VCaP (cell line): ENCODE data around the gene SLC49A3.

Source experiments
- H3K27ac ChIP-seq: fragments of 450-650 bp; 2 replicates; pipeline ENCODE4 v1.5.1; 2017
- TF ChIP-seq, protein P1 (sequence below): fragments of 450-650 bp; conservative IDR thresholded peaks from 2 replicates; pipeline ENCODE4 v1.5.1; 2017; ENCODE audit warnings: mild to moderate bottlenecking, moderate library complexity

Gene SLC49A3

DNA sequence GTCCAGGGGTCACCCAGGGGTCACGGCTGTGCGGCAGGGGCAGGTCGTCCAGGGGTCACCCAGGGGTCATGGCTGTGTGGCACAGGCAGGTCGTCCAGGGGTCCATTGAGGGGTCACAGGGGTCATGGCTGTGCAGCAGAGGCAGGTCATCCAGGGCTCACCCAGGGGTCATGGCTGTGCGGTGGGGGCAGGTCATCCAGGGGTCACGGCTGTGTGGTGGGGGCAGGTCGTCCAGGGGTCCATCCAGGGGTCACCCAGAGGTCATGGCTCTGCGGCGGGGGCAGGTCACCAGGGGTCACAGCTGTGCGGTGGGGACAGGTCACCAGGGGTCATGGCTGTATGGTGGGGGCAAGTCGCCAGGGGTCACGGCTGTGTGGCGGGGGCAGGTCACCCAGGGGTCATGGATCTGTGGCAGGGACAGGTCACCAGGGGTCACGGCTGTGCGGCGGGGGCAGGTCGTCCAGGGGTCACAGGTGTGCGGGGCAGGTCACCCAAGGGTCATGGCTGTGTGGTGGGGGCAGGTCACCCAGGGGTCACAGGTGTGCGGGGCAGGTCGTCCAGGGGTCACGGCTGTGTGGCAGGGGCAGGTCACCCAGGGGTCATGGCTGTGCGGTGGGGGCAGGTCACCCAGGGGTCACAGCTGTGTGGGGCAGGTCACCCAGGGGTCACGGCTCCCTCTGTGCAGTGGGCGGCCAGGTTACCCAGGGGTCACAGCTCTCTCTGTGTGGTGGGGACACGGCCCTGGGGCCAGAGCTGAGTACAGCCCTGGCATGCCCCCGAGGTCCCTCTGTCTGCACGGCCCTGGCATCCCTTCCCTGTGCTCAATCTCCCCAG, 30.9 kb downstream of the SLC49A3 start:
- TF ChIP-seq, protein P1, sequence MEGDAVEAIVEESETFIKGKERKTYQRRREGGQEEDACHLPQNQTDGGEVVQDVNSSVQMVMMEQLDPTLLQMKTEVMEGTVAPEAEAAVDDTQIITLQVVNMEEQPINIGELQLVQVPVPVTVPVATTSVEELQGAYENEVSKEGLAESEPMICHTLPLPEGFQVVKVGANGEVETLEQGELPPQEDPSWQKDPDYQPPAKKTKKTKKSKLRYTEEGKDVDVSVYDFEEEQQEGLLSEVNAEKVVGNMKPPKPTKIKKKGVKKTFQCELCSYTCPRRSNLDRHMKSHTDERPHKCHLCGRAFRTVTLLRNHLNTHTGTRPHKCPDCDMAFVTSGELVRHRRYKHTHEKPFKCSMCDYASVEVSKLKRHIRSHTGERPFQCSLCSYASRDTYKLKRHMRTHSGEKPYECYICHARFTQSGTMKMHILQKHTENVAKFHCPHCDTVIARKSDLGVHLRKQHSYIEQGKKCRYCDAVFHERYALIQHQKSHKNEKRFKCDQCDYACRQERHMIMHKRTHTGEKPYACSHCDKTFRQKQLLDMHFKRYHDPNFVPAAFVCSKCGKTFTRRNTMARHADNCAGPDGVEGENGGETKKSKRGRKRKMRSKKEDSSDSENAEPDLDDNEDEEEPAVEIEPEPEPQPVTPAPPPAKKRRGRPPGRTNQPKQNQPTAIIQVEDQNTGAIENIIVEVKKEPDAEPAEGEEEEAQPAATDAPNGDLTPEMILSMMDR = no peak

DNA sequence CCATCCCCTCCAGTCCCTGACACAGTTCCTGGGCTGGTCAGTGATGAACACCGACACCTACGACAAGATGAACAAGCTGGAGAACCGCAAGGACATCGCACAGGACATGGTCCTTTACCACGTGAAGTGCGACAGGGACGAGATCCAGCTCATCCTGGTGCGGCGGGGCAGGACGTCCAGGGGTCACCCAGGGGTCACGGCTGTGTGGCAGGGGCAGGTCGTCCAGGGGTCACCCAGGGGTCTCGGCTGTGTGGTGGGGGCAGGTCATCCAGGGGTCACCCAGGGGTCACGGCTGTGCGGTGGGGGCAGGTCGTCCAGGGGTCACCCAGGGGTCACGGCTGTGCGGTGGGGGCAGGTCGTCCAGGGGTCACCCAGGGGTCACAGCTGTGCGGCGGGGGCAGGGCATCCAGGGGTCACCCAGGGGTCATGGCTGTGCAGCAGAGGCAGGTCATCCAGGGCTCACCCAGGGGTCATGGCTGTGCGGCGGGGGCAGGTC, 31.6 kb downstream of the SLC49A3 start:
- no peak overlapping the region for H3K27ac ChIP-seq
- TF ChIP-seq, protein P1 = no peak

More for the DNA sequence above, 30.9 kb downstream of the SLC49A3 start:
- no peak overlapping the region for H3K27ac ChIP-seq

- no peak overlapping the region for H3K27ac ChIP-seq
- TF ChIP-seq, protein P1 = no peak
Observed at GRCh38 chr4:656436-657337, 32.3 kb downstream of the SLC49A3 start.

GRCh38 chr4:655464-656151, 33.3 kb downstream of the SLC49A3 start:
- H3K27ac ChIP-seq = no peak overlapping the region
- TF ChIP-seq, protein P1 = no peak

DNA sequence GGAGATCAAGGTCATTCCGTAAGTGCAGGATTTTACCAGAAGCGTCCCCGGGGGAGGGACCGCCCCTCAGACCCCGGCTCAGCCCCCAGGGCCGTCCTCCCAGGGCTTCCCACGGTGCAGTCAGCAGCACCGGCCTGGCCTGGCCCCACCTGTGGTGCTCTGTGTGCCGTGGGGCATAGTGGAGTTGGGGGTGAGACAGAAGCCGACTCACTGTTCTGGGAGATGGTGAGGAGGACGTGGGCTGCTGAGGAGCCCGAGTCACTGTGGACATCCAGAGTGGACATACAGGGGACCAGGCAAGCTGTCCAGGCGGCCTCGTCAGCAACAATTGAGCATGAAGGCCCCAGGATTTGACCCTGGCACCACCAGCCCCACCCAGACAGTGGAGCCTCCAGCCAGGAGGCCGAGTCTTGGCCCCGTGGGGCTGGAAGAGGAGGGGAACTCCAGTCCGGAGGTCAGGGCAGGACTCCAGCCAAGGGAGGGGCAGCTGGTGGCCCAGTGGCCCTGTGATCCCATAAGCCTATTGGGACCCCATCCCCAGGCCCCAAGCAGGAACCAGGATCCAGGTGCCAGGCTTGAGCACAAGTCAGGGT, 34.0 kb downstream of the SLC49A3 start:
- H3K27ac ChIP-seq = no peak overlapping the region
- TF ChIP-seq, protein P1 = no peak

DNA sequence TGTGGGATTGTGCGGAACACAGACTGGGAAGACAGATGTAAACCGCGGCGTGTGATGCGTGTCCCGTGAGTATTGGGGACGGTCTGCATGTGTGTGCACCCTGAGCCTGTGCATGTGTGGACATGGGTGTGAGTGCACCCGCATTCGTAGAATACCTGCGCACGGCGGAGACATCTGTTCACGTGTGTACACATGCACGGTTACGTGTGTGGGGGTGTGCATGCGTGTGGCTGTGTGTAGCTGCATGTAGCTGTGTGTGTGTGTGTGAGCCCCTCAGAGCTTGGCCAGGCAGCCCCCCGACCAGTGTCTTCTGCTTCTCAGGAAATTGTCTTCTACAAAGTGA, 34.5 kb downstream of the SLC49A3 start:
- TF ChIP-seq, protein P1 = no peak
- no peak overlapping the region for H3K27ac ChIP-seq
